ENCODE measurements around the gene UFD1.
A peak's percentile ranks its signal among the peaks of the same experiment; 100 is the strongest.

Gene UFD1

DNA sequence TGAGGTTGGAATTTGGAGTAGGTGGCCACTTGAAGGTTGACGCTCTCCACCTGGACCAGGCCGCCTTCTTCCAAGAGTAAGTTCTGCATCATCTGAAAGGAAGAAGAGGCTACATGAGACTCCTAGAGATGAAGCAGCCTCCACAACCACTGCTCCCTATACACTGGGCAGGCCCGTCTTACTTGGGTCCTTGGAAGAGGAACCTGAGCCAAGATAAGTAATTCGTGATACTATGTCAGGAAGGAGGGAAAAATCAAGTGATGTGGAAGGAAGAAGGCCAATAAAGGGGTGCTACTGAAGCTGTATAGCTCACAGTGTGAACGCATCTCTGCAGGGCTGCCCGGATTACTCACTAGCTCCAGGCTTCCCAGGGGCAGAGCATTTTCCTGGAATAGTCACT, 11.1 kb downstream of the UFD1 start:
- DNase-seq (ENCODE audit: low spot score) = no peak

DNA sequence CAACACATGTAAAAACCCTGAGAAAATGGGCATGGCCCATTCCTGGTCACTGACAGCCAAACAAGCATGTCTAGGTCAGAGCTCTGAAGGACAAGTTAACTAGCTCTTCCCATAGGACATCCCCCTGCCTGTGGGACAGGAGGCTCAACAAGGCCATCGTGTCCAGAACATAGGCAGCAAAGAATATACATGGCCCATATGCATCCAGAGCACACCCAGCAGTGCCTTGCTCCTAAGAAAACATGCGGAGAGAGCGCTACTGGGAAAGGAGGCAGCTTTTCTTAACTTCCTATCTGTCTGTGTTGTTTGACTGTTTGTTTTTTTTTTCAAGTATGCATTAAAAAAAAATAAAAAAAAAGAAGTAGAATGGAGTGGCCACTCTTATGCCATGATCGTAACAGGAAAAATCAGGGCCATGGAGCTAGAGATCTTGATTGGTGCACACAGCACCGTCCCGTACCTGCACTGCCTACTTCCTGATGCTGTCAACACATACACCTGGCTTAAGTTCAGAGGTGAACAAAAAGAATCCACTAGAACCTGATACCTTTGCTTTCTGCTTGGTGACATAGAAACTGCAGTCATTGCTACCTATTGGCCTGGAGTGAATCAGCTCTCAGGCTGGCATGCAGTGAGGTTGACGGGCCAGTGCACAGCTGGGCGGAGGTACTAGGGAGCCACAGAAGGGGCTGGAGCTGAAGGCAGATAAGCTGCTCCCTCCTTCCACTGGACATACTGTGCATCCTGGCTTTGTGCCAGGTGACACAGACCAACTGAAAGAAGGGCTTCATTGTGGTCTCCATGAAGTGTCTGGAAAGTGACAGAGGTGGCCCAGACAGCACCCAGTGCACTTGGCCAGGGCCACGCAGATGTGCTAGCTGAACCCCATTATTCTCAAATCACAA, 11.9 kb downstream of the UFD1 start:
- no peak for DNase-seq (ENCODE audit: low spot score)

GRCh38 chr22:19466126-19466716, 12.8 kb downstream of the UFD1 start:
- no peak for DNase-seq (ENCODE audit: low spot score)

DNA sequence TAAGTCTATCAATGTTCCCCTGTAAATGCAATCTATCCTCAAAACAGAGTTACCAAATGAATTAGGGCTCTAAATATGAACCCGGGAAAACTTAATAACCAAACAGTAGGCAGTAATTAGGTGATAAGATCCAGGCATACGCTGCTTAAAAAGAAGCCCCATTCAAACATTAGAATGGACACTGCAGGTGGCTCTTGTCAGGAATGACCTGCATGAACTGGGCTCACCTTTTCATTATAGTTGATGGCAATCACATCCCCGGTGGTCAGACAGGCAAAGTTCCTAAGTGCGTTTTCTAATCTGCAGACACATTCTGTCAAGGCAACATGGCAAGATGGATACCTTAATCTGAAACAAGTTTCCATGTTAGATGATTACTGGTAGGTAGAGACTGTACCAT, 14.0 kb downstream of the UFD1 start:
- DNase-seq (ENCODE audit: low spot score) = no peak

DNA sequence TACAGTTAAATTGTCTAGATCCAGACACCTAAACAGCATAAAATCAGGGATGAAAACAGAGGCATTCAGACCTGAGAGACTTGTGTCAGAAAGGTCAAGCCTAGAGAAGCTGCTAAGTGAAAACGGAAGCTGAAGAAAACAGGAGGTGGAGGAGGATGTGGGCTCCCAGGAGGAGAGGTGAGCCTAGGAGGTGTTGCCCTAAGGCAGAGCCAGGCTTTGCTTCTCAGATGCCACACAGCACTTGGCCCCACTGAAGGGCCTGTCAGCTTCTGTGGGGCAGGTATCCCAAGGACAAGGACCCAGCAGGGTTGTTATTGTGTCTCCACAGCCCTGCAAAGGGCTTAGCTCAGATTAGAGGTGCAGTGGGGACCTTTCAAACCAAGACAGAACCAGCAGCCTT, 14.4 kb downstream of the UFD1 start:
- no peak for DNase-seq (ENCODE audit: low spot score)

DNA sequence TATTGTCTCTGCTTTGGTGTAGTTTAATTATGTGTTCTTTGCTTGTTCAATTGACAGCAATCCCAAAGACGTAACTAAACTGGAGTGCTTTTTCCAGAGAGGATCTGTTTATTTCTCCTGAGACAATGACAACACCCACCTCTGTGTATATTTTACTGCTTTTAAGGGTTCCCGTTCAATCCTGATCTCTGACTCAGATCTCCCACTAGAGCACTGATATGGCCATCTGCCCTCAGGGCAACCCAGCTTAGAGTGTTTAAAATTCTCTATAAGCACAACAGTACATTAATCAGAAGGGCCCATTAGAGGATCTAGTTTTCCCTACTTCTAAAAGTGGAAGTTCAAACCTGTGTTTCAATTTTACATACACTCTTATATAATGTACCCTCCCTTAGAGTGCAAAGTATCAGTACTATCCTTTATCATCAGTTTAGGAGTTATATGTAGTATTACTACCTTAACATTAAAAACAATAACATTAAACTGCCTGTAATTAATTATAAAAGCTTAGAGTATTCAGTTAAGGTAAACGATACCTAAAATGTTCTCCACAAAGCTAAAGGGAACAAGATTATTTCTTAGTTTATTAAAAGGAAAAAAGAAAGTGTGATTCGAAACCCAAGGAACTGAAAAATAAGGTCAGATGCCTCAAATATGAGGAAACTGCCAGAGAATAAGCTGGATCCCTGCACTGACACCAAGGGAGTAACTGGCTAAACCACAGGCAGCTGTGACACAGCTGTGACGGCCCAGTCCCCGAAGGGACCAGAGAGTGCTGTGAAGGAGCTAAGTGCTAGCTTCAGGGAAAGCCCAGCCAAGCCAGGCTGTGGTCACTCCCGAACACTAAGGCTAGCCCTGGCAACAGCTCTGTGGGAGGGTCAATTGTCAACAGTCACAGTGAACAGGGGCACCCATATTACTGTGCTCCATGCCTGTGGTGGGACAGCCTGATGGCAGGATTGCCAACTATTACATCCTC, 15.2 kb downstream of the UFD1 start:
- DNase-seq (ENCODE audit: low spot score) = no peak

GRCh38 chr22:19463008-19463407, 16.0 kb downstream of the UFD1 start:
- no peak for DNase-seq (ENCODE audit: low spot score)

DNA sequence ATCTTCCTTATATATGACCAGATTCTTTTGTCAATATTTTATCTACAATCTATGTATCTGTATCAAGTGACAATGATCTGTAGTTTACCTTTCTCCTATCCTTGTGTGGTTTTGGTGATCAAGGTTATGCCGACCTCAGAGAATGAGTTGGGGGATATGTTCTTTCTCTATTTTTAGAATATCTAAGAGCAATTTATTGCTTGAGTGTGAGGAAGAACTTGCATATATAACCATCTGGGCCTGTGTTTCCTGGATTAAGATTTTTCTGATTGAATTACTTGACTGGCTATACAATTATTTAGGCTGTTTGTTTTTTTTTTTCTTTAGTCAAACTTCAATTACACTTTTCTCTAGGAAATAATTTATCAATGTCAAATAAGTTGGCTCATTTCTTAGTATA, 17.5 kb downstream of the UFD1 start:
- no peak for DNase-seq (ENCODE audit: low spot score)

DNA sequence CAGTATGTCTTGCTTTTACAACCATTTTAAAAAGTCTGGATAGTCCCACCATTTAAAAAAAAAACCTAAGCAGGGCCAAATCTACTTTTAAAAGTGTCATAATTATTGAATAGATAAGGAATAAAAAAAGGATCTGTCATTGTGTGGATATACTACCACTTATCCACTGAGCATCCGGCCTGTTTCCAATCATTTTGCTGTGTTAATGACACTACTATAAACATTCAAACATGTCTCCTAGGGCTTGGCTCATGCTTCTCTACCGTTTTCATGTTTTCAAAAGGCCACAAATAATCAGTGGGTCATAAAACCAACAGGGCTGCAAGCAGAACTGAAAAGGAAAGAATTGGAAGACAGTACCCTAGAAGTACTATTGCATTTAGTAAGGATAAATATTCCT, 19.0 kb downstream of the UFD1 start:
- no peak for DNase-seq (ENCODE audit: low spot score)

GRCh38 chr22:19457828-19458428, 21.1 kb downstream of the UFD1 start:
- no peak for DNase-seq (ENCODE audit: low spot score)

DNA sequence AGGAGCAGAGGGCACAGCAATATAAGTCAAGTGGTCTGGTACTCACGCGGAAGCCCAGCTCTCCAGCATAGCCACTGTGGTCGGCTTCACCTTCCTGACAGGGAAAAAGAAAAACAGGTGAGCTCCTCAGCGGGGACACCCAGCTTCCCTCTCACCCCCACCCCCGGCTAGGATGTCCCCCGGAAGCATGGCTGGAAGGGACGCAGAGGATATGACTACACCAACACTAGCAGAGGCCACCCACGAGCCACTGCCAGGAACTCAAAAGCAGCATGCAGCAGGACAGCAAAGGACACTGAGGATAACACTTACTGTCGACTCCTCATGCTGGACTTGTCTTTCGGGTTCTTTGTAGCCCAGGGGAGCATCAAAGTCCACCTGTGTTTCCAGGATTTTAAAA, 22.5 kb downstream of the UFD1 start:
- DNase-seq (ENCODE audit: low spot score) = no peak

- no peak for DNase-seq (ENCODE audit: low spot score)
Observed at GRCh38 chr22:19455585-19456370, 23.2 kb downstream of the UFD1 start.

DNA sequence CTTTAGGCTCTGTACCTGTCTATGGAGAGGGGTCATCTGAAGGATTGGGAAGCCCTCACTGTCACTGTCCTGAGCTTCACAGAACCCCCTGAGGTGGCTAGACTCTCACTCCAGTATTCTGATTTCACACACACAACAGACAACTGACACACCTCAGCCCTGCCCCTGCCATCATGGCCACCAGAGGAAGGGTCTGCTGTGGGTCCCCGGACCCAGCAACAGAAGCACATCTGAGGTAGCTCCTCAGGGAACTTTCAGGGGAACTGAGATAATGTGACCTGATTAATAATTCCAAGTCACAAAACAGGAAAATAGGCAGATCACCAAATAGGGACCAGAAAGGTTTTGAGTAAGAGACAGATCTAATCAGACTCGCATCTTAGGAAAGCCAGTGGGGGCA, 24.0 kb downstream of the UFD1 start:
- no peak for DNase-seq (ENCODE audit: low spot score)

DNA sequence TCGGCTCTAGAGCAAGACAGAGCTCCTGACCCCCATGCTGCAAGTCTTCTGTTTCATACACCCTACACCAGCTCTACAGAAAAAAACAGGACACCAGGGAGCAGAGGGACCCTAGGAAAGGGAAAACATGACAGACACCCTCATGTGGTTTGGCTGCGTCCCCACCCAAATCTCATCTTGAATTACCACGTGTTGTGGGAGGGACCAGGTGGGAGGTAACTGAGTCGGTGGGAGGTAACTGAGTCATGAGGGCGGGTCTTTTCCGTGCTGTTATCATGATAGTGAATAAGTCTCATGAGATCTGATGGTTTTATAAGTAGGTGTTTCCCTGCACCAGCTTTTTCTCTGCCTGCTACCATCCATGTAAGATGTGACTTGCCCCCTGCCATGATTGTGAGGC, 24.8 kb downstream of the UFD1 start:
- DNase-seq (ENCODE audit: low spot score) = no peak

- DNase-seq (ENCODE audit: low spot score) = no peak
Observed at GRCh38 chr22:19453718-19454117, 25.3 kb downstream of the UFD1 start.

GRCh38 chr22:19451570-19451969, 27.4 kb downstream of the UFD1 start:
- DNase-seq (ENCODE audit: low spot score) = no peak

- DNase-seq (ENCODE audit: low spot score) = no peak
Observed at GRCh38 chr22:19450363-19451175, 28.4 kb downstream of the UFD1 start.

GRCh38 chr22:19449422-19449767, 29.6 kb downstream of the UFD1 start:
- DNase-seq (ENCODE audit: low spot score) = no peak

DNA sequence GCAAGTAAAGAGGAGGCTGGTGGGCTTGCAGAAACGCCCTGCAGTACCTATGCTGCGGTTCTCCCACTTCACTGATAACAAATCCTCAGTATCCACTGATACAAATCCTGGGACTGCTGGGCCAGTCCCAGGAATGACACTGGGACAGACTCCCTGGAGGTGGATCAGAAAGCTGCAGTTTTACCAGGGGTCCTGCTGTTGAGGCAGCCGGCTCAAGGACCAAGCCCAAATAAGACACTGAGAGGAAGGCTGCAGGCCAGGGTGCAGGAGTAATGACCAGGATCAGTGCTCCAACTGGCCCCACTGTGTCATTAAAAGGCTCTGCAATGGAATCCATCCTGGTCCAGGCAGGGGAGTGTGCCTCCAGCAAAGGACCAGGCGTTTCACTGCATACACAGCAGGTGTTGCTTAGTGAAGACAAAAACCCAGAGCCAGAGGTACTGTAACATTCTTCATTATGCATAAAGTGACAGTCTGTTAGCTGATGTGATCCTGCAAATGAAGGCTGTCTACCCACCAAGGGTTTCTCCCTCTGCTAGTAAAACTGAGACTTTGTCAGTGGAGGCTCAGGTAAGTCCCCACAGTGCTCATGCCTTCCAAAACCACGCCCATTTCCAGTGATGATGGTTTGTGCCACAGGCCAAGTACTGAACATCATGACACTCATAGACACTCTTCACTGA, 30.1 kb downstream of the UFD1 start:
- DNase-seq (ENCODE audit: low spot score) = no peak

DNA sequence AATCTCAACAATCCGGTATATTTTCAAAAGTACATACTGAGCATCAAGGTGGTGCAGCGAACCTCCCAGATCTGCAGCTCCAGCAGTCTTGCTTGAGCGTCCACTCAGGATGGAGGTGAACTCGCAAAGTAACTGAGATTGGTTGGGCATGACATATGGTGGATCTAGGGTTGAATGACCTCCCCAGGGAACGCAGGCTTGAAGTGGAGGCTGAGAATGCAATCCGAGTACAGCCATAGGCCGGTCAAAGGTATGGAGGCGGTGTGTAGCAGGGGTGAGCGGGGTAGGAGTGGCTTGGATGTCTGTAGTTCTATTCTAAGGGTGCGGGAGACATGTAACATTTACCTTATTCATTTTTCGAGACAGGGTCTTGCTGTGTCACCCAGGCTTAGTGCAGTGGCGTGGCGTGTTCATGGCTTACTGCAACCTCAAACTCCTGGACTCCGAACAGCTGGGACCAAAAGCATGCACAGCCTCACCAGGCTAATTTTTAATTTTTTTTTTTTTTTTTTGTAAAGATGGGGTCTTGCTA, 30.9 kb downstream of the UFD1 start:
- peak; percentile 45 for DNase-seq (ENCODE audit: low spot score)

All from RKO (cell line).